SK-N-SH (cell line): ENCODE results near the gene MRPS23. TPM values are rescaled to one million over a fixed set of nuclear protein-coding genes. Genes with fewer than 3 reads are reported as not detected.
A peak's percentile ranks its signal among the peaks of the same experiment; 100 is the strongest.

Source experiments
- CTCF ChIA-PET: fragments of 300-600, 350-600 bp; formaldehyde crosslinking; extraction: SDS; loops from one replicate; lab custom pipeline; 2021; lab: Yijun Ruan, JAX
- POLR2A ChIA-PET: fragments of 350-600 bp; sonication (Branson Sonifier 250); formaldehyde crosslinking; extraction: SDS; loops from one replicate; lab custom pipeline; 2020; ENCODE audit warnings: antibody characterized with exemption, inconsistent platforms; lab: Yijun Ruan, JAX
- DNase-seq: peaks from one replicate; pipeline ENCODE4 v3.0.0; 2012
- H2AFZ ChIP-seq: fragments of 200-600 bp; sonication (generic); 2 replicates; pipeline ENCODE4 v1.8.1; 2016; ENCODE audit warnings: antibody characterized with exemption, mild to moderate bottlenecking, low read depth
- H3F3A ChIP-seq: fragments of 200-600 bp; sonication (generic); replicated peaks from 2 replicates; pipeline ENCODE3; 2016; ENCODE audit warnings: antibody characterized with exemption, mild to moderate bottlenecking; ENCODE audit not compliant: insufficient read depth
- H3K27ac ChIP-seq, 2 experiments: fragments of 200-500 bp in 1 of 2; fragments of 200-600 bp in 1 of 2; sonication (Bioruptor generic) in 1 of 2; sonication (generic), shearing (Covaris generic) in 1 of 2; 2 replicates each; pipeline versions ENCODE4 v1.5.1 to v1.6.1; 2014 to 2016; ENCODE audit warnings: low read depth in 2 of 2, inconsistent platforms in 1 of 2, low read length in 1 of 2, mild to moderate bottlenecking in 1 of 2, mixed read lengths in 1 of 2
- H3K27me3 ChIP-seq: fragments of 200-600 bp; sonication (generic), shearing (Covaris generic); 2 replicates; pipeline ENCODE4 v1.6.1; 2016; ENCODE audit warnings: mixed run types; ENCODE audit not compliant: insufficient read depth
- H3K36me3 ChIP-seq, 2 experiments: fragments of 200-500 bp in 1 of 2; fragments of 200-600 bp in 1 of 2; sonication (Bioruptor generic) in 1 of 2; sonication (generic) in 1 of 2; replicated peaks in 1 of 2; 2 replicates each; pipeline versions ENCODE3 to v1.5.1; 2014 to 2016; ENCODE audit warnings: low read length in 1 of 2, mild to moderate bottlenecking in 1 of 2; ENCODE audit not compliant: insufficient read depth in 2 of 2, control insufficient read depth in 1 of 2
- H3K4me1 ChIP-seq, 2 experiments: fragments of 200-500 bp in 1 of 2; fragments of 200-600 bp in 1 of 2; sonication (Bioruptor generic) in 1 of 2; sonication (generic), shearing (Covaris generic) in 1 of 2; 2 replicates each; pipeline versions ENCODE4 v1.5.1 to v1.6.1; 2014 to 2016; ENCODE audit warnings: low read depth in 1 of 2, low read length in 1 of 2, mixed run types in 1 of 2; ENCODE audit not compliant: insufficient read depth in 2 of 2, control insufficient read depth in 1 of 2
- H3K4me2 ChIP-seq: fragments of 200-600 bp; sonication (generic), shearing (Covaris generic); 2 replicates; pipeline ENCODE4 v1.6.1; 2017; ENCODE audit warnings: mixed run types
- H3K4me3 ChIP-seq, 2 experiments: fragments of 200-500 bp in 1 of 2; fragments of 200-600 bp in 1 of 2; sonication (Bioruptor generic) in 1 of 2; sonication (generic), shearing (Covaris generic) in 1 of 2; 2 replicates each; pipeline versions ENCODE4 v1.5.1 to v1.8.1; 2014 to 2016; ENCODE audit warnings: low read depth in 2 of 2, inconsistent platforms in 1 of 2, low read length in 1 of 2, mild to moderate bottlenecking in 1 of 2, mixed read lengths in 1 of 2, moderate library complexity in 1 of 2
- H3K79me2 ChIP-seq: fragments of 200-600 bp; sonication (generic); 2 replicates; pipeline ENCODE4 v1.8.1; 2017; ENCODE audit warnings: mild to moderate bottlenecking; ENCODE audit not compliant: insufficient read depth
- H3K9ac ChIP-seq: fragments of 200-600 bp; sonication (generic); 2 replicates; pipeline ENCODE4 v1.6.1; 2017; ENCODE audit warnings: mixed run types
- H3K9me2 ChIP-seq: fragments of 200-600 bp; sonication (generic); 2 replicates; pipeline ENCODE4 v1.6.1; 2017; ENCODE audit warnings: mixed run types
- H3K9me3 ChIP-seq: fragments of 200-600 bp; sonication (generic); 2 replicates; pipeline ENCODE4 v1.6.1; 2017; ENCODE audit warnings: mixed run types, mild to moderate bottlenecking, moderate library complexity
- H4K20me1 ChIP-seq: fragments of 200-600 bp; sonication (generic); 2 replicates; pipeline ENCODE4 v1.6.1; 2017; ENCODE audit warnings: mild to moderate bottlenecking, mixed run types; ENCODE audit not compliant: insufficient read depth
- ELF1 ChIP-seq: IDR thresholded peaks from 2 replicates; pipeline ENCODE4 v1.4.0; 2012
- EP300 ChIP-seq, 2 experiments: IDR thresholded peaks; 2 replicates each; pipeline versions ENCODE4 v1.4.0 to v1.6.1; 2012; ENCODE audit warnings: borderline replicate concordance in 1 of 2, low read depth in 1 of 2, low read length in 1 of 2
- EZH2phosphoT487 ChIP-seq: fragments of 200-600 bp; sonication (generic); IDR thresholded peaks from 2 replicates; pipeline ENCODE4 v1.6.1; 2017; ENCODE audit warnings: low read depth, mixed run types, mild to moderate bottlenecking, antibody characterized with exemption, moderate library complexity, borderline replicate concordance
- FOSL2 ChIP-seq: IDR thresholded peaks from 2 replicates; pipeline ENCODE4 v1.4.0; 2012; ENCODE audit warnings: low read depth, mild to moderate bottlenecking, moderate library complexity, borderline replicate concordance
- FOXM1 ChIP-seq: IDR thresholded peaks from 2 replicates; pipeline ENCODE4 v1.4.0; 2012; ENCODE audit warnings: low read depth, mild to moderate bottlenecking
- GABPA ChIP-seq: IDR thresholded peaks from 2 replicates; pipeline ENCODE4 v1.4.0; 2012; ENCODE audit warnings: low read depth, mild to moderate bottlenecking
- MXI1 ChIP-seq: IDR thresholded peaks from 2 replicates; pipeline ENCODE4 v1.6.1; 2012; ENCODE audit warnings: mild to moderate bottlenecking, low read depth, low read length, improper control_type of control experiment
- NFIC ChIP-seq: IDR thresholded peaks from 2 replicates; pipeline ENCODE4 v1.4.0; 2012; ENCODE audit warnings: borderline replicate concordance
- NRF1 ChIP-seq: IDR thresholded peaks from 2 replicates; pipeline ENCODE4 v1.6.1; 2012; ENCODE audit warnings: low read depth, mild to moderate bottlenecking, low read length
- POLR2AphosphoS5 ChIP-seq: IDR thresholded peaks from 2 replicates; pipeline ENCODE4 v1.6.1; 2012; ENCODE audit warnings: low read depth, low read length
- RAD21 ChIP-seq: IDR thresholded peaks from 2 replicates; pipeline ENCODE4 v1.6.1; 2012; ENCODE audit warnings: mild to moderate bottlenecking, low read length
- RFX5 ChIP-seq: IDR thresholded peaks from 2 replicates; pipeline ENCODE4 v1.6.1; 2012; ENCODE audit warnings: mild to moderate bottlenecking, improper control_type of control experiment, low read length
- RXRA ChIP-seq: IDR thresholded peaks from 2 replicates; pipeline ENCODE4 v1.4.0; 2012; ENCODE audit warnings: low read depth, mild to moderate bottlenecking, borderline replicate concordance
- TAF1 ChIP-seq: IDR thresholded peaks from 2 replicates; pipeline ENCODE4 v1.6.1; 2012; ENCODE audit warnings: low read depth, mild to moderate bottlenecking, low read length, moderate library complexity, borderline replicate concordance
- TEAD4 ChIP-seq: IDR thresholded peaks from 2 replicates; pipeline ENCODE4 v1.4.0; 2012; ENCODE audit warnings: mild to moderate bottlenecking, borderline replicate concordance; ENCODE audit not compliant: insufficient read depth
- WGBS: methylation state at CpG from one replicate; pipeline ENCODE4 v1.1.6; 2017; ENCODE audit warnings: low lambda C conversion rate; 5-methylcytosine and 5-hydroxymethylcytosine counted together
- polyA plus RNA-seq, 3 experiments: library from polyadenylated mRNA; depleted of rRNA; stranded (reverse); fragments of >200 nt; gene quantifications; 2 replicates each; pipeline ENCODE4 v1.2.3, GENCODE V29; 2012
- TF ChIP-seq, protein P1 (sequence below): IDR thresholded peaks from 2 replicates; pipeline ENCODE4; 2012
- TF ChIP-seq, protein P2 (sequence below): fragments of 200-600 bp; sonication (generic); IDR thresholded peaks from 2 replicates; pipeline ENCODE4 v1.6.1; 2017; ENCODE audit warnings: antibody characterized with exemption, mild to moderate bottlenecking, moderate library complexity
- TF ChIP-seq, protein P3 (sequence below): IDR thresholded peaks from 2 replicates; pipeline ENCODE4 v1.6.1; 2012; ENCODE audit warnings: mild to moderate bottlenecking, low read depth, low read length, moderate library complexity
- TF ChIP-seq, protein P4 (sequence below): fragments of 150-350 bp; IDR thresholded peaks from 2 replicates; pipeline ENCODE4 v1.6.1; 2016; ENCODE audit warnings: mild to moderate bottlenecking, low read depth, low read length
- TF ChIP-seq, protein P5 (sequence below): IDR thresholded peaks from 2 replicates; pipeline ENCODE4 v1.4.0; 2012; ENCODE audit warnings: low read depth

Gene MRPS23
- polyA plus RNA-seq, 1 of the 3 experiments (the other 2 are of a cell fraction), result 105 TPM

DNA sequence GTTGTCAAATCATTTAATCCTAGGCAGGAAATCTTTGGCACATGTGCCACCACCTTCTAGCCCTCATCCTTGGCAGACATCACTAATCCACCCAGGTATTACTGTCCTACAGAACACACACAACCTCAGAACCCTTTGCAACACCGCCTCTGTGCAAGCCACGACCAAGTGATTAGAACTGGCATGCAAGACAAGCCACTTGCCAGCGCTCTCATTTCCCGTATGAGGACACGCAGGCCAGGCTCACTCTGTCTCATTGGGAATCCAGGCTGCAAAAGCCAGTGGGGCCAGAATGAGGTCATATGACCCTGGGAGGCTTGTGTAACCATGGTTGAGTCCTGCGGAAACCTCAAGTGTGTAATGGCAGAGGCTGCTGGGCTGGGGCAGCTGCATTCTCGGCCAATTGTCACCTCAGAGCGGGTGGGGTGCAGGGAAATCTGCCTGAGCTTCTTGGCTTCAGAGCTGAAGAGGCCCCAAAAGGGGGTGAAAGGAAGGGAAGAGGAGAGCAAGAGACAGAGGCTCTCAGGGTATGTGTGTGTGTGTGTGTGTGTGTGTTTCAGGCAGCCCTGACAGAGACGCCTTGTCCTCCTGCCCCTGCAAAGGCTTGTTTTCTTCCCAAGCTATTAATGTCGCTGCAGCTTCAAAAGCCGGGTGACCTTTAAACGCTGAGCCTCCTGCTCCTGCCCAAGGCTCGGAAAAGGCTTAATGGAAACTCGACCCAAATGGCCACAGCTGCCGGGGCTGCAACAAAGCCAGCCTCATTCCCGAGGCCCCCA is 43.2 kb upstream of the MRPS23 start (continued):
- TF ChIP-seq MXI1, result no peak
- peak; percentile 59; the same call in 1 of the 2 replicates for TF ChIP-seq TAF1
- TF ChIP-seq RFX5, result no peak
- TF ChIP-seq RAD21, result no peak
- peak in 1 of 2 experiments; percentile 86; a peak in 1 of 4 replicates for TF ChIP-seq EP300 (IDR thresholded peaks at IDR 0.05; ENCODE audit: borderline replicate concordance in 1 of 2, low read depth in 1 of 2, low read length in 1 of 2)
- TF ChIP-seq POLR2AphosphoS5, result no peak; the same call in 1 of the 2 replicates
- peak; percentile 77 for TF ChIP-seq NFIC
- no peak for TF ChIP-seq NRF1
- peak; percentile 61; the same call in 1 of the 2 replicates for TF ChIP-seq FOSL2
- peak; percentile 39; the same call in 1 of the 2 replicates for TF ChIP-seq ELF1

DNA sequence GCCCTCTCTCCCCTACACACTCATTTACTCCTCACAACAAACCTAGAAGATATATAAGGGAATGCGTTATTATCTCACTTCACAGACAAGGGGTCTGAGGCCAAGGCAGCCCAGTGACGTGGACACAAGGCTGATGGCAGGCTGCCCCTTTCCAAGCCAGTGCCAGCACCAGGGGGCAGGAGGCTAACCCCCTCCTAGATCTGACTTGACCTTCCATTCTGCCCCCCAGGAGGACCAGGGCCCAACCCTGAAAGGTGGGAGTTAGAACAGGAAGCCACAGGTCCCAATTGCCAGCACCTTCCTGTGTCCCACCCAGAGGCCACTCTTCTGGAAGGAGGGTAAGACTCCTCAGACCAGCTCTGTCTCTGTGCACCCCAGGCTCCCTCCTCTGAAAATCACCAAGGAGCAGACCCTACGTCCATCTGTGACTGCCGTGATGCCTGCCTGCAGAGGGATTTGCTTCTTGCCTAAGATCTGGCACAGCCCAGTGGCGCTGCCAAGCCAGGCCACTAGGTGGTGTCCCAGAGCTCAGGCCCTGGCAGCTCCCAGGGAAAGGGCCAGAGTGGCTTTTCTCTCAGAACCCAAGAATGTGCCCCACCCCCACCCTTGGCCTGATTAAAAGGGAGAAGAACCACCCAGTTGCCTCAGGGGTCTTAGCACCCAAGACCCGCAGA is 42.4 kb upstream of the MRPS23 start:
- CTCF ChIA-PET, result interaction anchor here (0.8 to 8.6 kb wide), 37 partner anchors 9 to 413 kb away, joined by 3 to 162 read pairs (median 8); partner anchors contain the start of genes CUEDC1, MRPS23 and SRSF1
- H3K4me3 ChIP-seq, result peak overlapping the region in 1 of 2 experiments; percentile 21; a peak in 1 of 4 replicates
- H3K27ac ChIP-seq, result peak overlapping the region; percentile 44 to 96
- H3K9me2 ChIP-seq, result no peaks in the 10 kb centered on the region
- no peaks in the 10 kb centered on the region for H4K20me1 ChIP-seq
- H3F3A ChIP-seq, result peaks cover 53% of the 10 kb centered on the region
- H2AFZ ChIP-seq, result no peak overlapping the region
- DNase-seq, result peak; percentile 92
- 40% methylated on average over 6 of the region's 6 CpGs for WGBS
- peak overlapping the region; percentile 64 for H3K9ac ChIP-seq
- H3K27me3 ChIP-seq, result no peaks in the 10 kb centered on the region
- no peaks in the 10 kb centered on the region for H3K36me3 ChIP-seq
- POLR2A ChIA-PET, result interaction anchor here (0.6 to 1.3 kb wide), 3 partner anchors 96 to 115 kb away, joined by 3 read pairs; partner anchors contain the start of genes SRSF1 and VEZF1
- H3K4me1 ChIP-seq, result peaks cover 32 to 60% of the 10 kb centered on the region in 2 experiments
- H3K4me2 ChIP-seq, result peak overlapping the region; percentile 55
- H3K79me2 ChIP-seq, result peaks cover 77% of the 10 kb centered on the region
- no peaks in the 10 kb centered on the region for H3K9me3 ChIP-seq
- TF ChIP-seq GABPA (no peak), RXRA (peak; percentile 28; the same call in 1 of the 2 replicates), NFIC (peak; percentile 52), TAF1 (peak; percentile 54; the same call in 1 of the 2 replicates), MXI1 (0 out of 2 replicates have a peak, but pooled peaks have one; percentile 39), NRF1 (no peak; the same call in 1 of the 2 replicates), EZH2phosphoT487 (no peak), FOXM1 (no peak), TEAD4 (peak; percentile 8; the same call in 1 of the 2 replicates)
- TF ChIP-seq, protein P1, sequence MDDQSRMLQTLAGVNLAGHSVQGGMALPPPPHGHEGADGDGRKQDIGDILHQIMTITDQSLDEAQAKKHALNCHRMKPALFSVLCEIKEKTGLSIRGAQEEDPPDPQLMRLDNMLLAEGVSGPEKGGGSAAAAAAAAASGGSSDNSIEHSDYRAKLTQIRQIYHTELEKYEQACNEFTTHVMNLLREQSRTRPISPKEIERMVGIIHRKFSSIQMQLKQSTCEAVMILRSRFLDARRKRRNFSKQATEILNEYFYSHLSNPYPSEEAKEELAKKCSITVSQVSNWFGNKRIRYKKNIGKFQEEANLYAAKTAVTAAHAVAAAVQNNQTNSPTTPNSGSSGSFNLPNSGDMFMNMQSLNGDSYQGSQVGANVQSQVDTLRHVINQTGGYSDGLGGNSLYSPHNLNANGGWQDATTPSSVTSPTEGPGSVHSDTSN, result no peak; the same call in 1 of the 2 replicates
- TF ChIP-seq, protein P2, sequence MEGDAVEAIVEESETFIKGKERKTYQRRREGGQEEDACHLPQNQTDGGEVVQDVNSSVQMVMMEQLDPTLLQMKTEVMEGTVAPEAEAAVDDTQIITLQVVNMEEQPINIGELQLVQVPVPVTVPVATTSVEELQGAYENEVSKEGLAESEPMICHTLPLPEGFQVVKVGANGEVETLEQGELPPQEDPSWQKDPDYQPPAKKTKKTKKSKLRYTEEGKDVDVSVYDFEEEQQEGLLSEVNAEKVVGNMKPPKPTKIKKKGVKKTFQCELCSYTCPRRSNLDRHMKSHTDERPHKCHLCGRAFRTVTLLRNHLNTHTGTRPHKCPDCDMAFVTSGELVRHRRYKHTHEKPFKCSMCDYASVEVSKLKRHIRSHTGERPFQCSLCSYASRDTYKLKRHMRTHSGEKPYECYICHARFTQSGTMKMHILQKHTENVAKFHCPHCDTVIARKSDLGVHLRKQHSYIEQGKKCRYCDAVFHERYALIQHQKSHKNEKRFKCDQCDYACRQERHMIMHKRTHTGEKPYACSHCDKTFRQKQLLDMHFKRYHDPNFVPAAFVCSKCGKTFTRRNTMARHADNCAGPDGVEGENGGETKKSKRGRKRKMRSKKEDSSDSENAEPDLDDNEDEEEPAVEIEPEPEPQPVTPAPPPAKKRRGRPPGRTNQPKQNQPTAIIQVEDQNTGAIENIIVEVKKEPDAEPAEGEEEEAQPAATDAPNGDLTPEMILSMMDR, result peak; percentile 100
- TF ChIP-seq, protein P3, sequence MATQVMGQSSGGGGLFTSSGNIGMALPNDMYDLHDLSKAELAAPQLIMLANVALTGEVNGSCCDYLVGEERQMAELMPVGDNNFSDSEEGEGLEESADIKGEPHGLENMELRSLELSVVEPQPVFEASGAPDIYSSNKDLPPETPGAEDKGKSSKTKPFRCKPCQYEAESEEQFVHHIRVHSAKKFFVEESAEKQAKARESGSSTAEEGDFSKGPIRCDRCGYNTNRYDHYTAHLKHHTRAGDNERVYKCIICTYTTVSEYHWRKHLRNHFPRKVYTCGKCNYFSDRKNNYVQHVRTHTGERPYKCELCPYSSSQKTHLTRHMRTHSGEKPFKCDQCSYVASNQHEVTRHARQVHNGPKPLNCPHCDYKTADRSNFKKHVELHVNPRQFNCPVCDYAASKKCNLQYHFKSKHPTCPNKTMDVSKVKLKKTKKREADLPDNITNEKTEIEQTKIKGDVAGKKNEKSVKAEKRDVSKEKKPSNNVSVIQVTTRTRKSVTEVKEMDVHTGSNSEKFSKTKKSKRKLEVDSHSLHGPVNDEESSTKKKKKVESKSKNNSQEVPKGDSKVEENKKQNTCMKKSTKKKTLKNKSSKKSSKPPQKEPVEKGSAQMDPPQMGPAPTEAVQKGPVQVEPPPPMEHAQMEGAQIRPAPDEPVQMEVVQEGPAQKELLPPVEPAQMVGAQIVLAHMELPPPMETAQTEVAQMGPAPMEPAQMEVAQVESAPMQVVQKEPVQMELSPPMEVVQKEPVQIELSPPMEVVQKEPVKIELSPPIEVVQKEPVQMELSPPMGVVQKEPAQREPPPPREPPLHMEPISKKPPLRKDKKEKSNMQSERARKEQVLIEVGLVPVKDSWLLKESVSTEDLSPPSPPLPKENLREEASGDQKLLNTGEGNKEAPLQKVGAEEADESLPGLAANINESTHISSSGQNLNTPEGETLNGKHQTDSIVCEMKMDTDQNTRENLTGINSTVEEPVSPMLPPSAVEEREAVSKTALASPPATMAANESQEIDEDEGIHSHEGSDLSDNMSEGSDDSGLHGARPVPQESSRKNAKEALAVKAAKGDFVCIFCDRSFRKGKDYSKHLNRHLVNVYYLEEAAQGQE, result no peak
- TF ChIP-seq, protein P4, sequence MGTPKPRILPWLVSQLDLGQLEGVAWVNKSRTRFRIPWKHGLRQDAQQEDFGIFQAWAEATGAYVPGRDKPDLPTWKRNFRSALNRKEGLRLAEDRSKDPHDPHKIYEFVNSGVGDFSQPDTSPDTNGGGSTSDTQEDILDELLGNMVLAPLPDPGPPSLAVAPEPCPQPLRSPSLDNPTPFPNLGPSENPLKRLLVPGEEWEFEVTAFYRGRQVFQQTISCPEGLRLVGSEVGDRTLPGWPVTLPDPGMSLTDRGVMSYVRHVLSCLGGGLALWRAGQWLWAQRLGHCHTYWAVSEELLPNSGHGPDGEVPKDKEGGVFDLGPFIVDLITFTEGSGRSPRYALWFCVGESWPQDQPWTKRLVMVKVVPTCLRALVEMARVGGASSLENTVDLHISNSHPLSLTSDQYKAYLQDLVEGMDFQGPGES, result no peak
- TF ChIP-seq, protein P5, sequence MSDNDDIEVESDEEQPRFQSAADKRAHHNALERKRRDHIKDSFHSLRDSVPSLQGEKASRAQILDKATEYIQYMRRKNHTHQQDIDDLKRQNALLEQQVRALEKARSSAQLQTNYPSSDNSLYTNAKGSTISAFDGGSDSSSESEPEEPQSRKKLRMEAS, result no peak
